ENCODE results near the gene TADA2B.

TADA2B gene

GRCh38 chr4:7017446-7018048, 25.6 kb upstream of the TADA2B start:
- no peak for DNase-seq (ENCODE audit: low read depth in 2 of 2)

DNA sequence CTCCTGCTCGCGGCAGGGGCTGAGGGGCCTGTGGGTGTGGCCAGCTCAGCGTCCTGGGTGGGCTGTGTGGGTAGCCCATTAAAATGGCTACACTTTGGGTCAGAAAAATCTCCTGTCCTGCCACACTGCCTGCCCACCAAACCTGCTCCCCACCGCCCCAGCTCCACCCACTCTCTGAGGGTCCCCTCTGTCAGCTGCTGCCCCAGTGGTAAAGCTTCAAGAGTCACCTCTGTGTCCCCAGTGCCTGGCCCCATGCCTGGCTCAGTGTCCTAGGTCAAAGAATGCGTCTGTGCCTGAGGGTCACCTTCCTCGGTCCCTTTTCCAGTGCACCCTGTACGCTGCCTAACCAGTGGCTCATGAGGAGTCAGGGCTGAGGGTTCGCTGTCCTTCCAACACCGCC, 24.9 kb upstream of the TADA2B start:
- no peak for DNase-seq (ENCODE audit: low read depth in 2 of 2)

GRCh38 chr4:7019367-7019766, 23.8 kb upstream of the TADA2B start:
- DNase-seq (ENCODE audit: low read depth in 2 of 2): no peak

- no peak for DNase-seq (ENCODE audit: low read depth in 2 of 2)
Measured at GRCh38 chr4:7020290-7020689, 22.9 kb upstream of the TADA2B start.

GRCh38 chr4:7020856-7021255, 22.3 kb upstream of the TADA2B start:
- DNase-seq (ENCODE audit: low read depth in 2 of 2): no peak

DNA sequence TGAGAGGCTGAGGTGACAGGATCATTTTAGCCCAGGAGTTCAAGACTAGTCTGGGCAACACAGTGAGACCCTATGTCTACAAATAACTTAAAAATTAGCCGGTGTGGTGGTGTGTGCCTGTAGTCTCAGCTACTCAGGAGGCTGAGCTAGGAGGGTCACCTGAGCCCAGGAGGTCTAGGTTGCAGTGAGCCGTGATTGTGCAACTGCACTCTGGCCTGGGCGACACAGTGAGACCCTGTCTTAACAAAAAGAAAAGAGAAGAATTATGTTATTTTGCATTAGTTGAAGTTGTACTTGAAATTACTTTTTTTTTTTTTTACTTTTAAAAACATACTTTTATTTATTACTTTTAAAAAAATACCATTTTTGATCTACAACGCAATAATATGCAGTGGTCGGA, 21.8 kb upstream of the TADA2B start:
- no peak for DNase-seq (ENCODE audit: low read depth in 2 of 2)

DNA sequence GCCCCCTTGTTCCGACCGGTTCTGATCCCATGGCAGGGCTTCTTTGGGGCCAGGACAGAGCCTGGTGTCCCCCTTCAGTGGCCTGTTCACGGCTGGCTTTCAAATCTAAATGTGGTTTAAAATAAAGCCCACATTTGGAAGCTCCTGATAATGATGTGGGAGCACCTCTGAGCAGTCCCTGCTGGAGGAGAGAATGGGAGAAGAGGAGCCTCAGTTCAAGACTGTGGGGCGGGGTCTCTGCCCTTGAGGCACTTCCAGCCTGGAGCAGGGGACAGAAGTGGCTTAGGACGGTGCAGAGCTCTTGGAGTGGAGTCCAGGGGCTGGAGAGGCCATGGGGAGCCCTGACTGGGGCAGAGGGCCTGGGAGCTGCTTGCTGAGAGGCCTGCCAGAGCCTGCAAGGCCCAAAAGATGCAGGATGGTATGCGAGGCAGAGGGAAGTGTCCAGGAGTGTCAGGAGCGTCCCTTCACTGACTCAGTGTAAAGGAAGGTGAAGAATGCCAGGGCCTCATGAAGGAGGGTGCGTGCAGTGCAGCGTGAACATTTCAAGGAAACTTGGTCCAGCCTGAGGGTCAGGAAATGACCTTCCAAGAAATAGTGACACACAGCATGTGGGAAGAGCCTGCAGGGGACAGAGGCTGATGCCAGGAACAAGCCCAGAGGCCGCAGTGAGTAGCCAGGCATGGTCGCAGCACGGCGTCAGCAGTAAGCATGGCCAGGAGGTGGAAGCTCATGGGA, 21.1 kb upstream of the TADA2B start:
- no peak for DNase-seq (ENCODE audit: low read depth in 2 of 2)

- no peak for DNase-seq (ENCODE audit: low read depth in 2 of 2)
Measured at GRCh38 chr4:7023486-7023885, 19.7 kb upstream of the TADA2B start.

GRCh38 chr4:7023901-7024300, 19.3 kb upstream of the TADA2B start:
- DNase-seq (ENCODE audit: low read depth in 2 of 2): no peak

- no peak for DNase-seq (ENCODE audit: low read depth in 2 of 2)
Measured at GRCh38 chr4:7024336-7024890, 18.8 kb upstream of the TADA2B start.

DNA sequence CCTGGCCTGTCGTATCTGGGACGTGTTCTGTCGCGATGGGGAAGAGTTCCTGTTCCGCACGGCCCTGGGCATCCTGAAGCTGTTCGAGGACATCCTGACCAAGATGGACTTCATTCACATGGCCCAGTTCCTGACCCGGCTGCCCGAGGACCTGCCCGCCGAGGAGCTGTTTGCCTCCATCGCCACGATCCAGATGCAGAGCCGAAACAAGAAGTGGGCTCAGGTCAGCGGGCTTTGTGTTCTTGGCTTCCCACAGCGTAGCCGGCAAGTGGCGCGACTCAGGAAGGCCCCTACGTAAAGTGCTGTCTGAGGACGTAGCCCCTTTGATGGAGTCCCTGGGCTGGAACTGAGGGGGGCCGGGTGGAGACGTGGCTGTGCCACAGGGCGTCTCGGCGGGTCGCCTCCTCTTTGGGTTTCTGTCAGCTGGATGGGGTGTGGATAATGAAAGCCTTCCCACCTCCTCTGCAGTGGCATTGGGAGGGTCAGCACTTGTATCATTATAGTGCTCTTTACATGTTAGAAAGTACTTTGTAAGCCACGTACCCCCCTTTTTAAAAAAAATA, 18.1 kb upstream of the TADA2B start:
- no peak for DNase-seq (ENCODE audit: low read depth in 2 of 2)

DNA sequence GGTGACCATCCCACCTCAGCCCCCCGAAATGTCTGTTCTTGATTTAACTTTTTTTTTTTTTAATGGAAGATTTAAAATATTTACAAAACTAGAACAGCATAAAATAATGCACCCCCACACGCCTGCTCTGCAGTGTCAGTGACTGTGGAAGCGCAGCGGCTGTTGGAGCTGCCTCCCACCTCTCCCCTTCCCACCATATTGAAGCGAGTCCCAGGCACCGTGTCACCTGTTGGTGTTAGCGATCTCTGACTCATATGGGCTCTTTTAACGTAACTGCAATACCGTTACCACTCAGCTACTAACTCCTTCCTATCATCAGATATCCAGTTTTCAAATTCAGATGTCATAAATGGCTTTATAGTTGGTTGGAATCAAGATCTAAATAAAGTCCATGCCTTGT, 17.1 kb upstream of the TADA2B start:
- DNase-seq (ENCODE audit: low read depth in 2 of 2): no peak

DNA sequence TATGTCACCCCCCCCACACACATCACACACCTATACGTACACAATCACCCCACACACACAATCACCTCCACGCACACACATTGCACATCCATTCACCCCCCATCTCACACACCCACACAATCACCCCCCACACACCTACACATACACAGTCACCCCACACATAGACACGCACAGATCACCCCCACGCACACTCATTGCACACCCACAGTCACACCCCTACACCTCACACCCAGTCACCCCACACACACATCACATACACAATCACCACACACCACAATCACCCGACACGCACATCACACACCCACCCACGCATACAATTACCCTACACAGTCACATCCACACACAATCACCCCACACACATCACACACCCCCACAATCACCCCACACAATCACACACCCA, 15.9 kb upstream of the TADA2B start:
- no peak for DNase-seq (ENCODE audit: low read depth in 2 of 2)

DNA sequence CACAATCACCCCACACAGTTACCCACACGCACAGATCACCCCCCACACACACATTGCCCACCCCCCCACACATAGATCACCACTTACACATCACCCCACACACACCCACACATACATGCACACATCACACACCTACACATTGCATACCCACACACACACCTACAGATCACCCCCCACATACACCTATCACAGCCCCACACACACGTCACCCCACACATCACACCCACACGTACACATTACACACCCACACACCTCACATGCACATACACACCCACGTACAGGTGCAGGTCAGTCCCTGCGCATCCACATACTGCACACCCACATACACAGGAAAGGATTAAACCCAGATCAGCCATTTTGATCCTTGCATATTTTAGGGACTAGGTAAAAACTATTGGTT, 15.3 kb upstream of the TADA2B start:
- DNase-seq (ENCODE audit: low read depth in 2 of 2): no peak

GRCh38 chr4:7029212-7029611, 14.0 kb upstream of the TADA2B start:
- no peak for DNase-seq (ENCODE audit: low read depth in 2 of 2)

- DNase-seq (ENCODE audit: low read depth in 2 of 2): no peak
Measured at GRCh38 chr4:7029921-7030320, 13.3 kb upstream of the TADA2B start.

DNA sequence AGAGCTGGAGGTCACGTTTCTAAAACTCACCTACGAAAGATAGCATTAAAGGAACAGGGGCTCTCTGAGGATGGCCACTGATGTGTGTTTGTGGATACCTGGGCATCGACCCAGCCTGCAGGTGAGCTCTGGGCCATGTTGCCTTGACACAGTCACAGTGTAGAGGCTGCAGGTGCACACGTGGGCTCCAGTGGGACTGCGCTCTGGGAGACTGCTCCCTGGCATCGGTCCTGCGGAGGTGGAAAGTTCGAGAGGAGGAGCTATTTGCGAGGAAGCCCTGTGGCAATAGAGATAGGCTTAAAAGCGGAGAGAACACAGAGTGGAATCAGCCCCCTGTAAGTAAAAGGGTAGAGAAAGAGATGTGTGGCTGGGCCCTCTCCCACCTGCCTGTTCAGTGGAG, 12.3 kb upstream of the TADA2B start:
- no peak for DNase-seq (ENCODE audit: low read depth in 2 of 2)

DNA sequence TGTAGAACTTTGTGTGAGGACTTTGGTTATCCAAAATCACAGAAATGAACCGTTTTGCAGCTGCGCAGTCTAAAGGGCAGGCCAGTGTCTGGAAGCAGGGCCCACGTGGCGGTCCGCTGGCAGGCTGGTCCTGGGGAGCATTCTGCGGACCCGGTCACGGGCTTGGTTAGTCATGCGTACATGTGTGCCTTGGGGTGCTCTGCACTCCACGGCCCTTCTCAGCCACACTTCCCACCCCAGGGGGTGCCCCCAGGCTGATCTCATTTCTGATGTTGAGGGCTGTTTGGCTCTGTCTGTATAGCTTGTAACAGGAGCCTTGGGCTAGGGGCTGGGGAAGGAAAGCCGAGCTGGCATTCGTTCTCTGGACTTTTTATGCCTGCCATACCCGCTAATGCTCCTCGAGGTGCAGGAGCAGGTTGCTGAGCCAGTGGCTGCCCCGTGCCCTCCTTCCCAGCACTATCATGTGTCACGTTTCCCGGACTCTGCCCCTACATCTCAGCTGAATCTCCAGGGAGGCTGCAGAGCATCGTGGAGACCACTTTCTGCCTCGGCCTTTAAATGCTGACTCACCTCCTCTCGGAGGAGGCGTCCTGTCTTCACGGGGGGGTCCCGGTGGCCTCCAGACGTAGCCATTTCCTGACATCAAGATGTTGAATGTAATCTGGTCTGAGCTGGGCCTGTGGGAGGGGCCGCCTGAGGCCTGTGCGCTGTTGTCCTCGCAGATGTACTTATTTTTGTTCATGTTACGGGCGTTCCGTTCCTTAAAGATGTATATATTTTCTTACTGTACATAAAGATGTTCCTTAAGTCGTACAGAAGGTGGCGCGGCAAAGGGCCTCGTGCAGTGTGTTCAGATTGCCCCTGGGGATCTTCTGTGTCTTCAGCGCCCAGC, 11.4 kb upstream of the TADA2B start:
- no peak for DNase-seq (ENCODE audit: low read depth in 2 of 2)

- DNase-seq (ENCODE audit: low read depth in 2 of 2): no peak
Measured at GRCh38 chr4:7032596-7032995, 10.6 kb upstream of the TADA2B start.

- no peak for DNase-seq (ENCODE audit: low read depth in 2 of 2)
Measured at GRCh38 chr4:7034262-7035081, 8.7 kb upstream of the TADA2B start.

- no peak for DNase-seq (ENCODE audit: low read depth in 2 of 2)
Measured at GRCh38 chr4:7037425-7037824, 5.7 kb upstream of the TADA2B start.

Measured in stimulated activated CD4-positive, alpha-beta T cell treated with anti-CD3 and anti-CD28 coated beads, Interleukin-1b, Interleukin-23, amount 100 ng/mL, for 4 hours (primary cell).